ENCODE data around the gene MYADML2. TPM values are rescaled to one million over a fixed set of nuclear protein-coding genes. Genes with fewer than 3 reads are reported as not detected.

The MYADML2 gene
- total and polyA plus RNA-seq, 8 donors: not detected

DNA sequence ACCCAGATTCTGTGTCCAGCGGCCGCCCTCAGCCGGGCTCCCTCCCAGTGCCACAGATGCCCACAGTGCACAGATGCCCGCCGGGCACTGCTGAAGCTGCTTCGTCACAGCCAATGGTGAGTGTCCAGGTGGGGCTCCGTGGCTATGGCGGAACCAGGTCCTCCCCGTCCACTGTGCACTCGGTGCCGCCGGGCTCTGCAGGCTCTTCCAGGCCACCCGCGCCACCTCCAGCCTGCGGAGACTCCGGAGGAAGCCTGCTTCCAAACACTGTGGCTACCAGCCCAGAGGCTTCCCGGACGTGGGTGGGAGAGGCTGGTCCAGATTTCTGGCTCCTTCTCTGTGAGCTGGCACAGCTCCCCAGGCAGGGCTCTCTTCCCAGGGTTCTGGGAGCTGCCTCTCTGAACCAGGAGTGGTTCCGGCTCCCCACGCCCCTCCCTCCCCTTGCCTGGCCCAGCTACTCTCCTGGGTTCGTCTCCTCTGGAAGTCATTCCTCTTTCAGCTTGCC is 7.1 kb downstream of the MYADML2 start:
- H3K9me3 ChIP-seq: no peaks in the 10 kb centered on the region
- H3K27ac ChIP-seq: peak overlapping the region in 1 of 5 donors; percentile 20
- intact Hi-C loops (cut with DNase I; ENCODE audit: low total_unique reads): no loop called here
- H3K4me3 ChIP-seq: no peak overlapping the region
- peak in 1 of 2 donors; percentile 62 for DNase-seq
- H3K36me3 ChIP-seq: no peaks in the 10 kb centered on the region
- peaks cover 9 to 46% (median 23%) of the 10 kb centered on the region in 4 donors for H3K4me1 ChIP-seq
- WGBS, 5 donors: 49 to 63% (median 53%) methylated on average over 10 to 21 of the region's 21 CpGs
- no peak for TF ChIP-seq EP300 (IDR thresholded peaks at IDR 0.05)
- no peak for TF ChIP-seq POLR2A (IDR thresholded peaks at IDR 0.05)
- TF ChIP-seq, protein P1, sequence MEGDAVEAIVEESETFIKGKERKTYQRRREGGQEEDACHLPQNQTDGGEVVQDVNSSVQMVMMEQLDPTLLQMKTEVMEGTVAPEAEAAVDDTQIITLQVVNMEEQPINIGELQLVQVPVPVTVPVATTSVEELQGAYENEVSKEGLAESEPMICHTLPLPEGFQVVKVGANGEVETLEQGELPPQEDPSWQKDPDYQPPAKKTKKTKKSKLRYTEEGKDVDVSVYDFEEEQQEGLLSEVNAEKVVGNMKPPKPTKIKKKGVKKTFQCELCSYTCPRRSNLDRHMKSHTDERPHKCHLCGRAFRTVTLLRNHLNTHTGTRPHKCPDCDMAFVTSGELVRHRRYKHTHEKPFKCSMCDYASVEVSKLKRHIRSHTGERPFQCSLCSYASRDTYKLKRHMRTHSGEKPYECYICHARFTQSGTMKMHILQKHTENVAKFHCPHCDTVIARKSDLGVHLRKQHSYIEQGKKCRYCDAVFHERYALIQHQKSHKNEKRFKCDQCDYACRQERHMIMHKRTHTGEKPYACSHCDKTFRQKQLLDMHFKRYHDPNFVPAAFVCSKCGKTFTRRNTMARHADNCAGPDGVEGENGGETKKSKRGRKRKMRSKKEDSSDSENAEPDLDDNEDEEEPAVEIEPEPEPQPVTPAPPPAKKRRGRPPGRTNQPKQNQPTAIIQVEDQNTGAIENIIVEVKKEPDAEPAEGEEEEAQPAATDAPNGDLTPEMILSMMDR (IDR thresholded peaks at IDR 0.05): no peak
- no peak for TF ChIP-seq POLR2AphosphoS5 (IDR thresholded peaks at IDR 0.05)
- H3K27me3 ChIP-seq: peaks cover 0 to 66% (median 12%) of the 10 kb centered on the region in 3 donors

DNA sequence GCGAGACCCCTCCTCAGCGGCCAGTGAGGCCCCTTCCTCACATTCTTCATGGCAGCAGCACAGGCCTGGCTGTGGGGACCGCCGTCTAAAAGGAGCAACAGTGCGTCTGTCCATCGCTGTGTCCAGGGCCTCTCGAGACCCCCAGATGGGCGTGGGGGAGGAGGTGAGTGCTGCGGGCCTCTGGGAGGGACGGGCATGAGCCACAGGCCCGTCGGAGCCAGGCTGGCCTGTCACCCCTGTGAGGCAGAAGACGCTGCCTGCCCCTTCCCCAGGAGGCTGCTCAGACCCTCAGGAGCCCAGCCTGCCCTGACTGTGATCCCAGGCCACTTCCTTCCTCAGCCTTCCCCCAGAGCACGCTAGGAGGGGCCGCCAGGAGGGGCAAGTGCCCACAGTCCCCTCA is 7.8 kb downstream of the MYADML2 start:
- WGBS, 5 donors: 67 to 84% (median 75%) methylated on average over 8 to 15 of the region's 15 CpGs

DNA sequence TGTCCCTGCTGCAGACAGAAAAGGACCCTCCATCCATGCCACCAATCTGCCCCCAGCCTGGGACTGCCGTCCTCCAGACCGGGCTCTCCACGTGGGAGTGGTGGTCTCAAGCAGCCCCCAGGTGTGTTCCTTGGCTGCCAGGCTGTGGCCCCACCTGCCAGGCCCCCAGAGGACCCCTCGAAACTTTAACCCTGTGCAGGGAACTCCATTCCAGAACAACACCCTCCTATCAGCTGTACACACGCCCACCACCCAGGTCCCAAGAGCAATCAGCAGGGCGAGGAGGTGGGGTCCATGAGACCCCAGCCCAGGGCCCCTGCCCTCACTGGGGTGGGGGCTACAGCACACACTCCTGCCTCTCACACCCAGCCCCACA is 11.3 kb downstream of the MYADML2 start:
- DNase-seq: no peak
- intact Hi-C loops (cut with DNase I; ENCODE audit: low total_unique reads): no loop called here
- Histone ChIP-seq H3K4me3 (peak overlapping the region in 1 of 4 donors; percentile 77), H3K36me3 (peaks cover 0 to 8% (median 2%) of the 10 kb centered on the region in 4 donors), H3K4me1 (peaks cover 9 to 45% (median 25%) of the 10 kb centered on the region in 4 donors), H3K9me3 (no peaks in the 10 kb centered on the region), H3K27me3 (peaks cover 0 to 40% (median 0%) of the 10 kb centered on the region in 3 donors), H3K27ac (no peak overlapping the region)
- TF ChIP-seq POLR2A (IDR thresholded peaks at IDR 0.05) (no peak), POLR2AphosphoS5 (IDR thresholded peaks at IDR 0.05) (no peak), EP300 (IDR thresholded peaks at IDR 0.05) (no peak)
- TF ChIP-seq, protein P1 (IDR thresholded peaks at IDR 0.05): no peak
- WGBS, 5 donors: 74 to 88% (median 81%) methylated on average over 4 to 6 of the region's 6 CpGs

More for the DNA sequence above, 7.8 kb downstream of the MYADML2 start:
- intact Hi-C loops (cut with DNase I; ENCODE audit: low total_unique reads): no loop called here
- no peak for DNase-seq
- Histone ChIP-seq H3K4me1 (peaks cover 9 to 48% (median 23%) of the 10 kb centered on the region in 4 donors), H3K27me3 (peaks cover 0 to 59% (median 12%) of the 10 kb centered on the region in 3 donors), H3K4me3 (no peak overlapping the region), H3K27ac (peak overlapping the region in 1 of 5 donors; percentile 20), H3K9me3 (no peaks in the 10 kb centered on the region), H3K36me3 (peaks cover 0 to 5% (median under 1%) of the 10 kb centered on the region in 4 donors)
- TF ChIP-seq POLR2A (IDR thresholded peaks at IDR 0.05) (no peak), POLR2AphosphoS5 (IDR thresholded peaks at IDR 0.05) (no peak), EP300 (IDR thresholded peaks at IDR 0.05) (no peak)
- TF ChIP-seq, protein P1 (IDR thresholded peaks at IDR 0.05): no peak

DNA sequence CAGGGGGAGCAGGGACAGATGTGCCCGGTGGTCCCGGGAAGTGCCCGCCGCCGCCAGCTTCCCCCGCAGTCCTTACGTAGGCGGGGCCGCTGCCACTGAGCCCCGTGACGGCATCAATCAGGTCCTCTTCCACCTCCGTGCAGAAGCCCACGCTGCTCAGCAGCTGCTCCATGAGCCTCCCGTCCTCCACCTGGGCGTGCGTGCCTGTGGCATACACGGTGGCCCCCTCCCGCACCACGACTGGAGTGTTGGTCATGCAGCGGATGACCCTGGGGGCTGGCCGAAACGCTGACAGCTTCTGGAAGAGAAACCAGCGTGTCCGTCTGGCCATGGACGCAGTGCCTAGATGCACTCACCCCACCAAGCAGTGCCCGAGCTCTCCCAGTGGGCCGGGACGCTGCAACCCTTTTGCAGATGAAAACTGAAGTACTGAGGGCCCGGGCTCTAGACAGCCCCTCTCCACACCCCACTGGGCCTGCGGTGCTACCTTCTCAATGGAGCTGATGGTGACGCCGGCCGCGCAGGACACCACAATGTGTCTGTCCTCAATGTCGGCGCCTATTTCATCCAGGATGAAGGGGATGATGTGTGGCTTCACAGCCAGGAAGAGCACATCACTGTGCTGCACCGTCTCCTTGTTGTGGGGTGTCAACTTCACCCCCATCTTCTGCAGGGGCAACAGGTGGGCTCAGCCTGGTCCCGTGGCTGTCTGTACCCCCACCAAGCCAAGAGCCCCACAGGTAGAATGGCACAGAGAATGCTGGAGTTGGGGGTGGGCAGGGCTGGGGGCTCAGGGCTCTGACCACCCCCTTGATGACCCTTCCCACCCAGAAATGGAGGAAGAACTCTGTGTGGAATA is 12.0 kb downstream of the MYADML2 start:
- 91 to 94% (median 92%) methylated on average over 14 to 38 of the region's 38 CpGs for WGBS, 5 donors
- Histone ChIP-seq H3K36me3 (peaks cover 0 to 8% (median 2%) of the 10 kb centered on the region in 4 donors), H3K4me1 (peaks cover 9 to 41% (median 25%) of the 10 kb centered on the region in 4 donors), H3K9me3 (no peaks in the 10 kb centered on the region), H3K4me3 (no peak overlapping the region), H3K27me3 (peaks cover 0 to 36% (median 0%) of the 10 kb centered on the region in 3 donors), H3K27ac (no peak overlapping the region)
- TF ChIP-seq EP300 (IDR thresholded peaks at IDR 0.05) (no peak), POLR2AphosphoS5 (IDR thresholded peaks at IDR 0.05) (no peak), POLR2A (IDR thresholded peaks at IDR 0.05) (no peak)
- TF ChIP-seq, protein P1 (IDR thresholded peaks at IDR 0.05): no peak
- intact Hi-C loops (cut with DNase I; ENCODE audit: low total_unique reads): no loop called here
- DNase-seq: no peak
